Fibroblast of villous mesenchyme (primary cell): ENCODE data around the gene CST4. TPM values are rescaled to one million over a fixed set of nuclear protein-coding genes. Genes with fewer than 3 reads are reported as not detected.
"Not testable (repeated sequence)": the region's sequence is repeated elsewhere in the genome, so short reads cannot be mapped to it uniquely, and the experiment has no call there.

Experiments
- DNase-seq: peaks from one replicate; pipeline ENCODE4 v3.0.0-alpha.2; 2010; ENCODE audit warnings: low read depth
- H3K4me3 ChIP-seq: 2 replicates; pipeline ENCODE4 v1.5.1; 2011; ENCODE audit warnings: low read depth, mild to moderate bottlenecking, low read length
- small RNA-seq: library from RNA; depleted of rRNA; stranded (forward); fragments of <200 nt; gene quantifications from one replicate; pipeline ENCODE3, GENCODE V24; 2012
- total RNA-seq: library from RNA; depleted of rRNA; stranded (reverse); fragments of >200 nt; gene quantifications from 2 replicates; pipeline ENCODE4 v1.2.3, GENCODE V29; 2012
- TF ChIP-seq, protein P1 (sequence below): IDR thresholded peaks from 2 replicates; pipeline ENCODE4 v1.5.1; 2012; ENCODE audit warnings: low read depth, mild to moderate bottlenecking, low read length; ENCODE audit not compliant: insufficient read depth

Gene CST4
- total RNA-seq, 1 donor, result not detected

DNA sequence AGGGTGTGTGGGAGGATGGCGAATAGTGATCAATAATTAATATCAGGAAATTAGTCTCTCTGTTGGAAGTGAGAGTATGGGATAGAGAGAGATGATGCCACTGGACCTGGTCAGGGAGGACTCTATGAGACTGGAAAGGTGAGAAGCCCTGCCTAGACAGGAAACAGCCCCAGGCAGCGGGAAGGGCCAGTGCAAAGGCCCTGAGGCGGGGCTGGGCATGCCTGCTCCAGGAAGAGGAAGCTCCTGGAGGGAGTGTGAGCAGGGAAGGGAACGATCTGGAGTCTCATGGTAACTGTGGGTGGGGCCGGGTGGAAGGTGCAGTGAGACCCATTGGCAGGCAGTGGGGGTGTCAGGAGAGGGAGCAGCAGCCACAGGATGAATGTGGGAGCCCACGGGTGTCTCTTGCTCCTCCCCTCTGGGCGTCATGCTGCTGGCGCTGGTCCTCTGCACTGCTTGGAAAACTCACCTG, 49.3 kb downstream of the CST4 start:
- TF ChIP-seq, protein P1, sequence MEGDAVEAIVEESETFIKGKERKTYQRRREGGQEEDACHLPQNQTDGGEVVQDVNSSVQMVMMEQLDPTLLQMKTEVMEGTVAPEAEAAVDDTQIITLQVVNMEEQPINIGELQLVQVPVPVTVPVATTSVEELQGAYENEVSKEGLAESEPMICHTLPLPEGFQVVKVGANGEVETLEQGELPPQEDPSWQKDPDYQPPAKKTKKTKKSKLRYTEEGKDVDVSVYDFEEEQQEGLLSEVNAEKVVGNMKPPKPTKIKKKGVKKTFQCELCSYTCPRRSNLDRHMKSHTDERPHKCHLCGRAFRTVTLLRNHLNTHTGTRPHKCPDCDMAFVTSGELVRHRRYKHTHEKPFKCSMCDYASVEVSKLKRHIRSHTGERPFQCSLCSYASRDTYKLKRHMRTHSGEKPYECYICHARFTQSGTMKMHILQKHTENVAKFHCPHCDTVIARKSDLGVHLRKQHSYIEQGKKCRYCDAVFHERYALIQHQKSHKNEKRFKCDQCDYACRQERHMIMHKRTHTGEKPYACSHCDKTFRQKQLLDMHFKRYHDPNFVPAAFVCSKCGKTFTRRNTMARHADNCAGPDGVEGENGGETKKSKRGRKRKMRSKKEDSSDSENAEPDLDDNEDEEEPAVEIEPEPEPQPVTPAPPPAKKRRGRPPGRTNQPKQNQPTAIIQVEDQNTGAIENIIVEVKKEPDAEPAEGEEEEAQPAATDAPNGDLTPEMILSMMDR, result no peak
- H3K4me3 ChIP-seq, result no peak overlapping the region

DNA sequence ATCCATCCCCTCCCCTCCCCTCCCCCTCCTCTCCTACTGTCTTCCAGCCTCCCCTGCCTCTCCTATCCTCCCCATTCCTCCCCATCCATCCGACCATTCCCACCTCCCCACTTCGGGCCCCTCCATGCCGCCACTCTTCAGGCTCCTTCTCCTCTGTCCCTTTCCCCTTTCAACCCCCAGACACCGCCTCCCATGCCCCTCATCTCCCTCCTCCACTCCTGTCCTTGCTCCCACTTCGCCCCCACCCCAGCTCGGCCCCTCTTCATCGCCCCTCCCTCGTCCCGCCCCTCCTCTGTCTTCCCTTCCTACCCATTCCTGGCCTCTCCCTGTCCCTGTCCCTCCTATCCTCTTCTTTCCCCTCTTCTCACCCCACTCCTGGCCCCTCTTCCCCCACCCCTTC, 50.5 kb downstream of the CST4 start:
- no peak overlapping the region for H3K4me3 ChIP-seq
- TF ChIP-seq, protein P1, result no peak
- no peak for DNase-seq

More for the DNA sequence above, 49.3 kb downstream of the CST4 start:
- DNase-seq, result no peak

DNA sequence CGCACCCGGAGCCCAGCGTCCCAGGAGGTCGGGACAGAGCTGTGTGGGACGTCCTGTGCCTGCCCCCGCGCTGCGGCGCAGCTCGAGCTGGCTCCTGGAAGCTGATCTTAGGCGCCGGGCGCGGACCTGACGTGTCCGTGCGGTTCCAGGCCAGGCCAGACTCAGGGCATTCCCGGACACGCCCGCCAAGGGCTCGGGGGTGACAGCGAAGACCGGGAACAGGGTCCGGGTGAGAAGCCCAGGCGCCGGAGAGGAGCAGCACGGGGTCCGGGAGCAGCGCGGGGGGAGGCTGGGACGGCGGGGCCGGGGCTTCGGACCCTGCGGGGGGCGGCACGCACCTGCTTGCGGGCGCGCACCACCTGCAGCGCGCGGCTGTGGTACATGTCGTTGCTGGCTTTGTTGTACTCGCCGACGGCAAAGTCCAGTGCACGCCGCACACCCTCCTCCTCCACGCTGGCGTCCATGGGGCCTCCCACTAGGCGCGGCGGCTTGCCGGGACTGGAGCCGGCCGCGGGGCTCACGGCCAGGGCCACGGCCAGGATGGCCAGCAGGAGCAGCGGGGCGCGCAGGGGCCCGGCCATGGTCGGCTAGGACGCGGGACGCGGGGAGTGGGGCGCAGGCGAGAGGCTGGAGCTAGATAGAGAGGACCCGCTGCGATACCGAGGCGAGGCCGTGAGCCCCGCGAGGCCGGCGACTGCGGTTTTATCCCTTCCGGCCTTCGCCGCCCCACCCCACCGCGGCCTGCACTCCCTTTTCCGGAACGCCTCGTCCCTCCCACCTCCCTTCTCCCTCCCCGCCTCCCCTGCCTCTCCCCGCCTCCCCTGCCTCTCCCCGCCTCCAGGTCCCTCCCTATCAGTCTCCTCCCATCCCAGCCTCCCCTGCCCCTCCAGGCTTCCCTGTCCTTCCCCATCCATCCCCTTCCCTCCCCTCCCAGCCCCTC, 51.3 kb downstream of the CST4 start, which contains the start of gene CST3:
Gene CST3, minus strand, starts transcription at position 674 of the 940 bp plus-strand sequence. Its CDS starts 93 bp downstream, at position 581.
- DNase-seq, result peak; percentile 91
- peak within 1 kb of the TSS; percentile 79 for H3K4me3 ChIP-seq
- TF ChIP-seq, protein P1, result no peak

DNA sequence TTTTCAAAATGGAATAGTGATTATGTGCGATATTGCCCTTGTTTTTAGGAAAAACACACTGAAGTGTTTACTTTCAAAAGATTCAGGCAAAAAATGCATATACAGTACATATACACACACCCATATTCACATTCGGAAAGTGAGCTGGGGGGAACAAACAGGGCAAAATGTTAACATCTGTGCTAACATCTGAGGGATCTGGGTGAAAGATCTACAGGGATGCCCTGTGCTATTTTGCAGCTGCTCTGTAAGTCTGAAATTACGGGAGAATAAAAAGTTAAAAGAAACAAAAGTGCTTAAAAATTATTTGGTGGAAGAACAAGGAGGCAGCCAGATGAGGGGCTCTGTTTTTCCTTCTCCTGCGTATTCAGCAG, 51.9 kb downstream of the CST4 start:
- TF ChIP-seq, protein P1, result no peak
- peak overlapping the region; percentile 79 for H3K4me3 ChIP-seq
- DNase-seq, result no peak

DNA sequence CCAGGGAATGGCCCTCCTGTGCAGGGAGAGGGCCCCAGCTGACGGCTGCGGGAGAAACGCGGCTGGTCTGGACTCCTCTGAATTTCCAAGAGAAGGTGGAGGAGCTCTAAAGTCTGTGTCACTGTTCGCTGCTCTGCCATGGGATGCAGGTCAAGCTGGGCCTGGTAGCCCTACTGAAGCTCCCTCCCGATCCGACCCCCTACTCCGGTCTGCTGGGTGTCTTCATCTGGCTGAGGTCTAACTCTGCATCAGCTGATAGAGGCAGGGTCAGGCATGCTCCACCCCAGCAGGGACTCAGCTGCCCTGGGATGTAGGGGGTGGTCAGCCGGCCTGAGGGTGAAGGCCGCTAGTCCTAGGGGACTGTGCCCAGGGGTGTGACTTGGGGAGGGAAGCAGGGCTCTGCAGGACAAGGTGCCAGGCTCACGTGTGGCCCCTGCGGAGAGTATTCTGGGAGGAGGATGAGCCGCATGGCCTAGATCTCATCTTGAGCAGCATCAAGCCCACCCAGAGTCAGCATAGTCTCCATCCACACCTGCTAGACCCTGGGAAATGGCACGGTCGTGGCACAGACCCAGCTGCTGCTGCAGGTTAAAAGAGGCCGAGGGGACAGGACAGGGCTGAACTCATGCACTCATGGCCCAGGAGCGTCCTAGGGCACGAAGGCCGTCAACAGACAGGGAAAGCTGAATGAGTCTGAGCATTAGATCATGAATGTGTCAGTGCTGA, 52.5 kb downstream of the CST4 start:
- no peak for DNase-seq
- H3K4me3 ChIP-seq, result peak overlapping the region; percentile 79
- TF ChIP-seq, protein P1, result no peak

DNA sequence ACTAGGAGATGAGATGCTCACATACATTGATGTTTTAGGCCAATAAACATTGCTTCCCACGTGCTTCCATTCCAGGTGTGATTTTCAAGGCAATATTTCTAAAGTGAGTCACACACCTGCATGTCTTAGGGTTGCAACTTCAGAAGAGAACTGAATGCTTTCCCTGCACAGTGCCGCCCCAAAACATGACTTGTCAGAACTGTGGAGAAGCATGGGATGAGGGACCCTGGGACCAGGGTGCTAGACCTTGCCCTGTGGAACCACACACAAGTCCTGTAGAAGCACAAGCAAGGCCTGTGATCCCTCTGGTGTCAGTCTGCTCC, 53.1 kb downstream of the CST4 start:
- peak overlapping the region; percentile 79 for H3K4me3 ChIP-seq
- DNase-seq, result not testable (repeated sequence)

Small RNA genes within 50 kb of the gene (small RNA-seq; reads per million reads assigned to genes)
- gene CST2P1, result not detected

Other genes with a start within 250 kb of the CST4 start
- not detected in 2 replicates for gene CSTL1, start 249.4 kb downstream of the CST4 start, total RNA-seq
- gene CST11, start 236.2 kb downstream of the CST4 start, total RNA-seq, result not detected in 2 replicates
- gene CST8, start 197.9 kb downstream of the CST4 start, total RNA-seq, result not detected in 2 replicates
- not detected in 2 replicates for gene CST9L, start 120.6 kb downstream of the CST4 start, total RNA-seq
- gene CST9, start 83.1 kb downstream of the CST4 start, total RNA-seq, result not detected in 2 replicates
- gene CST3, start 51.1 kb downstream of the CST4 start, total RNA-seq, result 55.3 and 123 TPM in 2 replicates
- 3.9 and 11.3 TPM in 2 replicates for gene CST1, start 61.9 kb upstream of the CST4 start, total RNA-seq
- gene CST2, start 137.7 kb upstream of the CST4 start, total RNA-seq, result not detected in 2 replicates
- gene CST5, start 190.7 kb upstream of the CST4 start, total RNA-seq, result not detected in 2 replicates